Fibroblast of mammary gland (primary cell): Measurements from ENCODE around the gene RALGDS.
"Not testable (repeated sequence)": the region's sequence is repeated elsewhere in the genome, so short reads cannot be mapped to it uniquely, and the experiment has no call there.

Experiments used
- DNase-seq: peaks from one replicate; pipeline ENCODE4 v3.0.0-alpha.2; 2010; ENCODE audit warnings: low read depth
- H3K4me3 ChIP-seq: 2 replicates; pipeline ENCODE4 v1.5.1; 2011; ENCODE audit warnings: low read depth, mild to moderate bottlenecking, low read length, moderate library complexity; ENCODE audit not compliant: control insufficient read depth
- TF ChIP-seq, protein P1 (sequence below): conservative IDR thresholded peaks from 2 replicates; pipeline ENCODE4 v1.5.1; 2011; ENCODE audit warnings: low read depth, low read length, inconsistent platforms; ENCODE audit not compliant: control insufficient read depth, insufficient read depth

RALGDS gene

DNA sequence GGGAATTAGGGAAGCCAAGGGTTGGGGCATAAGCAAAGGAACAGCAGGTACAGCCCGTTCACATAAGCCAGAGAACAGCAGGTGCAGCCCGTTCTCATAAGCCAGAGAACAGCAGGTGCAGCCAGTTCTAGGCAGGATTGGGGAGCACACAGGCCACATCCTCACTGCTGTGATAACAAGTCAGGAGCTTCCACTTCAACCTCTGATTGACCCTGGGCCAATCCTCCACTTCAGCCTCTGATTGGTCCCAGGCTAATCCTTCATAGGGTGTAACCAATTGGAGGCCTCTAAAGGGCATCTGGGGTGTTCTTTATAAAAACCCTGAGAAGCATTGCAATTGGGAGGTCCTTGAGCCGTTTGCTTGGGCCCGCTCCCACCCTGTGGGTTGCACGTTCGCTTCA, 31.8 kb downstream of the RALGDS start:
- H3K4me3 ChIP-seq: no peak overlapping the region
- DNase-seq: peak; percentile 4
- TF ChIP-seq, protein P1, sequence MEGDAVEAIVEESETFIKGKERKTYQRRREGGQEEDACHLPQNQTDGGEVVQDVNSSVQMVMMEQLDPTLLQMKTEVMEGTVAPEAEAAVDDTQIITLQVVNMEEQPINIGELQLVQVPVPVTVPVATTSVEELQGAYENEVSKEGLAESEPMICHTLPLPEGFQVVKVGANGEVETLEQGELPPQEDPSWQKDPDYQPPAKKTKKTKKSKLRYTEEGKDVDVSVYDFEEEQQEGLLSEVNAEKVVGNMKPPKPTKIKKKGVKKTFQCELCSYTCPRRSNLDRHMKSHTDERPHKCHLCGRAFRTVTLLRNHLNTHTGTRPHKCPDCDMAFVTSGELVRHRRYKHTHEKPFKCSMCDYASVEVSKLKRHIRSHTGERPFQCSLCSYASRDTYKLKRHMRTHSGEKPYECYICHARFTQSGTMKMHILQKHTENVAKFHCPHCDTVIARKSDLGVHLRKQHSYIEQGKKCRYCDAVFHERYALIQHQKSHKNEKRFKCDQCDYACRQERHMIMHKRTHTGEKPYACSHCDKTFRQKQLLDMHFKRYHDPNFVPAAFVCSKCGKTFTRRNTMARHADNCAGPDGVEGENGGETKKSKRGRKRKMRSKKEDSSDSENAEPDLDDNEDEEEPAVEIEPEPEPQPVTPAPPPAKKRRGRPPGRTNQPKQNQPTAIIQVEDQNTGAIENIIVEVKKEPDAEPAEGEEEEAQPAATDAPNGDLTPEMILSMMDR: no peak

DNA sequence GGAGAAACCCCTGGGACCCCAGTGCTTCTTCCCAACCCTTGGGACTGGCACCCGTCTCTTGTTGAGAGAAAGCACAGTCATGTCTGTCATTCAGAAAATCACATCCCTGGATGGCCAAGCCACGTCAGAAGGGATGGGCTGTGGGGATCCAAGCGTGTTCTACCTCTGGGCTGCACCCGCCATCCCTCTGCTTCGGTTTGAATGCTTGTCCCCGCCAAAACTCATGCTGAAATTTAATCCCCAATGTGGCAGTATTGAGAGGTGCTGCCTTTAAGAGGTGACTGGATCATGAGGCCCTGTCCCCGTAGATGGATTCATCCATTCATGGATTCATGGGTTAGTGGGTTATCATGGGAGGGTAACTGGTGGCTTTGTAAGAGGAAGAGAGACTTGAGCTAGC, 32.3 kb downstream of the RALGDS start:
- TF ChIP-seq, protein P1: no peak
- DNase-seq: no peak
- no peak overlapping the region for H3K4me3 ChIP-seq

DNA sequence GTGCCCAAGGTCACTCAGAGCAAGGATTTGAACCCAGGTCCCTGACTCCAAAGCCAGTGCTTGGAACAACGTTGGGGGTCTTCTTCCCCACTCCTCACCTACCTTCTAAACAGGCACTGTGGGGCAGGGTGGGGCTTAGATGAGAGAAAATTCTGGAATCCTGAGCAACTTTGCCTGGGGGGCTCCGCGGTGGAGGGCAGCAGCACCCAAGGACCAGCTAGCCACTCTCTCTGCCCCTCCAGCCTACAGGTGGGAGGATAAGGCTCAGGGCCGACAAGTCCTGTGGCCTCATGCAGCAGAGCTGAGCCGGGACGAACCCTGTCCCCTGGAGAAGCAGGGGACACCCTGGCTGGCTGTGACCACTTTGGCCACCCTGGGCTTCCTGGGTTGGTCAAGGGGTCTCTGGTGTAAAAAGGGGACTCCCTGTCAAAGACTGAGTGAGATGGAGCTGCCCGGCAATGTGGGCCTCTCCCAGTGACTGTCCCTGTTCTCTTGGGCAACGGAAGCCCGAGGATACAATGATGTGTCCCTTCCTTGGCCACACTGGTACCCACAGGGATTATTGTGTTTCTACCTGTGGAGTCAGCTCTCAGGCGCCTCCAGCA, 32.8 kb downstream of the RALGDS start:
- no peak for DNase-seq
- H3K4me3 ChIP-seq: no peak overlapping the region
- TF ChIP-seq, protein P1: no peak

DNA sequence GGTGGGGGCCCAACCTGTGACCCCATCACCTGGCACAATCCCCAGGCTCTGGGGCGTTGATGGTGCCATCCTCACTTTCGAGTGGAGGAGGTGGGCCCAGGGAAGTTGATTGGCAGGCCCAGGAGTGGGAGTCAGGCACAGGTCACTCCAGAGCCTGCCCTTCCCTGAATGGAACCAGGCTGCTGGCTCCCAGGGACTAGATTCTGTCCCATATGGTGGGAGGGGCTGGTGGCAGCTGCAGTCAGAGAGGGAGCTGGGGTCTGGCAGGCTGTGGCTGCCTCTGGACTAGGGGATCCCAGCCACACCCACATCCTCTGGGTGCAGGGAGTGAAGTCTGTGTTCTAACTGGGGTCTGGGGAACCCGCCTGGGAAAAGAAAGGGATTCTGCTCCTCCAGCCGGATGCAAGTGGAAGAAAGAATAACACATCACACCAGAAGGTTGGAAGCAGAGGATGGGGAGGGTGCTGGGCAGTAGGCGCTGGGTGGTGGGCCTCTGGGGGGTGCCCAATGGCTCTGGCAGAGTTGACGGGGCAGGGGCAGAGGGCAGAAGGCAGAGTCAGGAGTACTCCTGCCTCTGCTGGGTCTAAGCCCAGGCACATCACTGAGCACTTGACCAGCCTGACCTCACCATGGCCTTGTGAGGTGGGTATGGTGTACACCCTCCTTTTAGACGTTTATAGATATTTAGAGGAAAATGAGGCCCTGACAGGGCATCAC, 33.5 kb downstream of the RALGDS start:
- DNase-seq: no peak
- no peak overlapping the region for H3K4me3 ChIP-seq
- TF ChIP-seq, protein P1: no peak

DNA sequence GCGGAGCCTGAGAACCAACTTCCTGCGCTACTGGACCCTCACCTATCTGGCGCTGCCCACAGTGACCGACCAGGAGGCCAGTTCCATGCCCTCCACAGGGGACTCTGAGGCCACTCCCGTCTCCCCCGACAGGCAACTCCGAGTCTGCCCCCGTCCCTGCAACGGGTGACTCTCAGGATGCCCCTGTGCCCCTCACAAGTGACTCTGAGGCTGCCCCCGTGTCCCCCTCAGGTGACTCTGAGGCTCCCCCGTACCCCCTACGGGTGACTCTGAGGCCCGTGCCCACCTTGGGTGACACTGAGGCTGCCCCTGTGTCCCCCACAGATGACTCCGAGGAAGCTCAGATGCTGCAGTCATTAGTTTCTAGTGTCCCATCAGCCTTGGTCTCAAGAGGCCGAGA, 34.1 kb downstream of the RALGDS start:
- H3K4me3 ChIP-seq: no peak overlapping the region
- DNase-seq: no peak
- TF ChIP-seq, protein P1: no peak

DNA sequence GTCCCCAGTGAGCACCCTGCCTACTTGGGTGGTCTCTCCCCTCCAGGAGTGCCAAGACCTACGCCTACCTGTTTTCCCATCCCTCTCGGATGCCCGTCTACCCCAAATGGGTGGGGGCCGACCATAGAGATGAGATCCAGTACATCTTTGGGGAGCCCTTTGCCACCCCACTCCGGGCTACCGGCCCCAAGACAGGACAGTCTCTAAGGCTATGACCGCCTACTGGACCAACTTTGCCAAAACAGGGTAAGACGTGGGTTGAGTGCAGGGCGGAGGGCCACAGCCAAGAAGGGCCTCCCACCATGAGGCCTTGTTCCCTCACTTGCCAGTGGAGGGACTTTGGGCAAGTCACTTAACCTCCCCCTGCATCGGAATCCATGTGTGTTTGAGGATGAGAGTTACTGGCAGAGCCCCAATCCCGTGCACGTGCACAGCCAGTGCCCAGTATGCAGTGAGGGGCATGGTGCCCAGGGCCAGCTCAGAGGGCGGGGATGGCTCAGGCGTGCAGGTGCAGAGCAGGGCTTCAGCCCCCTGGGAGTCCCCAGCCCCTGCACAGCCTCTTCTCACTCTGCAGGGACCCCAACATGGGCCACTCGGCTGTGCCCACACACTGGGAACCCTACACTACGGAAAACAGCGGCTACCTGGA, 34.7 kb downstream of the RALGDS start:
- not testable (repeated sequence) for H3K4me3 ChIP-seq, DNase-seq

DNA sequence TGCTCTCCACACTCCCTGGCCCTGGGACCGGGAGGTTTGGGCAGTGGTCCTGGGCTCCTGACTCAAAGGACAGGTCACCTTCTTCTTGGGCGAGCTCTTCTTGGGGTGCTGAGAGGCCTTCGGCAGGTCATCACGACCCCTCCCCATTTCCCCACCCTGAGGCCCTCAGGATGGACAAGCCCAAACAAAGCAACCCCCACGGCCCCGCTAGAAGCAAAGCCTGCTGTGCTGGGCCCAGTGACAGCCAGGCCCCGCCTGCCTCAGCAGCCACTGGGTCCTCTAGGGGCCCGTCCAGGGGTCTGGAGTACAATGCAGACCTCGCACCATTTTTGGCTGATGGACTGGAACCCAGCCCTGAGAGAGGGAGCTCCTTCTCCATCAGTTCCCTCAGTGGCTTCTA, 37.4 kb downstream of the RALGDS start:
- not testable (repeated sequence) for DNase-seq, H3K4me3 ChIP-seq

DNA sequence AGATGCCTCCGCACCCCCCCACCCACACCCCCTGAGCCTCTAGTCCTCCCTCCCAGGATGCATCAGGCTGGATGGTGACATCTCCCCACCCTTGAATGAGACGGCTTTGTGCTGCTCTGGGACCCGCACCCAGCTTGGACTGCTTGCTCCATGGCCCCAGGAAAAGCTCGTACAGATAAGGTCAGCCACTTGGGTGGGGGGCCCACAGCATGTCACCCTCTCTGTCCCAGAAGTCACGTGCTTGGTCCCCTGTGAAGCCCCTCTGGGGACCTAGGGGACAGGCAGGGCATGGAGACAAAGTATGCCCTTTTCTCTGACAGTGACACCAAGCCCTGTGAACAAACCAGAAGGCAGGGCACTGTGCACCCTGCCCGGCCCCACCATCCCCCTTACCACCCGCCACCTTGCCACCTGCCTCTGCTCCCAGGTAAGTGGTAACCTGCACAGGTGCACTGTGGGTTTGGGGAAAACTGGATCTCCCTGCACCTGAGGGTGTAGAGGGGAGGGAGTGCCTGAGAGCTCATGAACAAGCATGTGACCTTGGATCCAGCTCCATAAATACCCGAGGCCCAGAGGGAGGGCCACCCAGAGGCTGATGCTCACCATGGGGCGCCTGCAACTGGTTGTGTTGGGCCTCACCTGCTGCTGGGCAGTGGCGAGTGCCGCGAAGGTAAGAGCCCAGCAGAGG, 38.9 kb downstream of the RALGDS start:
- not testable (repeated sequence) for DNase-seq, H3K4me3 ChIP-seq

DNA sequence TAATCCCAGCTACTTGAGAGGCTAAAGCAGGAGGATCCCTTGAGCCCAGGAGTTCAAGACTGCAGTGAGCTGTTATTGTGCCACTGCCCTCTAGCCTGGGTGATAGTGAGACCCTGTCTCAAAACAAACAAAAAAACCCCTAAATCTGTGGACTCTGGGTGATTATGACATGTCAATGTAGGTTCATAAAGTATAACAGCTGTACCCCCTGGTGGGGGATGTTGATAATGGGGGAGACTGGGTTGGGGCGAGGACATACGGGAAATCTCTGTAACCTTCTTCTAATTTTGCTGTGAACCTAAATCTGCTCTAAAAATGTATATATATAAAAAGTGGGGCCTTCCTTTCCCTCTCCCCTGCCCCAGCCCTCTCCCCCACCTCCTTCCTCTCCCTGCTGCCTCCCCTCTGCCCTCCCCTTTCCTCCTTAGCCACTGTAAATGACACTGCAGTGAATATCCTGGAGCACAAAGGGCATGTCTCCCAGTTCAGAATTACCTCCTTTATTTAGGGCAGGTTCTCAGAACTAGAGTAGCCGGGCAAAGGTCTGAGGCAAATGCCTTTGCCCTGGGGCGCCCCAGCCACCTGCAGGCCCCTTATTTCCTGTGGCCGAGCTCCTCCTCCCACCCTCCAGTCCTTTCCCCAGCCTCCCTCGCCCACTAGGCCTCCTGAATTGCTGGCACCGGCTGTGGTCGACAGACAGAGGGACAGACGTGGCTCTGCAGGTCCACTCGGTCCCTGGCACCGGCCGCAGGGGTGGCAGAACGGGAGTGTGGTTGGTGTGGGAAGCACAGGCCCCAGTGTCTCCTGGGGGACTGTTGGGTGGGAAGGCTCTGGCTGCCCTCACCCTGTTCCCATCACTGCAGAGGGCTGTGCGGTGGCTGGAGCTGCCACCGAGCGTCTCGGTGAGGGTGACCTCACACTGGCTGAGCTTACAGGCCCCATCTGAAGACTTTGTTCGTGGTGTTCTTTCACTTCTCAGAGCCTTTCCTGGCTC, 40.0 kb downstream of the RALGDS start:
- not testable (repeated sequence) for DNase-seq, H3K4me3 ChIP-seq
